ENCODE results near the gene GPR17. TPM values are rescaled to one million over a fixed set of nuclear protein-coding genes. Genes with fewer than 3 reads are reported as not detected.

The GPR17 gene
- total RNA-seq, 4 donors from 2014 or later: 0.20 TPM; not detected in 3

GRCh38 chr2:127626175-127626574, 19.8 kb upstream of the GPR17 start:
- H3K27me3 ChIP-seq: no peaks in the 10 kb centered on the region

GRCh38 chr2:127626917-127627739, 18.8 kb upstream of the GPR17 start:
- no peaks in the 10 kb centered on the region for H3K9me3 ChIP-seq
- intact Hi-C loops (cut with DNase I; ENCODE audit: low total_unique reads) (no loop called here), in situ Hi-C loops (cut with MboI; ENCODE audit: low sequenced_read_pairs in 4 of 4) (no loop called here)
- no peaks in the 10 kb centered on the region for H3K36me3 ChIP-seq
- no peaks in the 10 kb centered on the region for H3K27me3 ChIP-seq
- no peaks in the 10 kb centered on the region for H3K4me1 ChIP-seq
- H3K27ac ChIP-seq: no peak overlapping the region
- no peak for DNase-seq
- ATAC-seq: no peak
- TF ChIP-seq CTCF (IDR thresholded peaks at IDR 0.05 in 4 of 5, conservative IDR thresholded peaks at IDR 0.05 in 1 of 5) (no peak), POLR2A (IDR thresholded peaks at IDR 0.05) (no peak)
- H3K4me3 ChIP-seq: no peak overlapping the region

More at GRCh38 chr2:127626175-127626574, 19.8 kb upstream of the GPR17 start:
- DNase-seq: no peak
- no peak for ATAC-seq
- no peak for TF ChIP-seq CTCF (IDR thresholded peaks at IDR 0.05 in 4 of 5, conservative IDR thresholded peaks at IDR 0.05 in 1 of 5)
- no peak for TF ChIP-seq POLR2A (IDR thresholded peaks at IDR 0.05)
- in situ Hi-C loops (cut with MboI; ENCODE audit: low sequenced_read_pairs in 4 of 4): no loop called here
- H3K9me3 ChIP-seq: no peaks in the 10 kb centered on the region
- no peak overlapping the region for H3K27ac ChIP-seq
- intact Hi-C loops (cut with DNase I; ENCODE audit: low total_unique reads): no loop called here
- no peaks in the 10 kb centered on the region for H3K4me1 ChIP-seq
- no peaks in the 10 kb centered on the region for H3K36me3 ChIP-seq
- H3K4me3 ChIP-seq: no peak overlapping the region

GRCh38 chr2:127627740-127628571, 18.0 kb upstream of the GPR17 start:
- in situ Hi-C loops (cut with MboI; ENCODE audit: low sequenced_read_pairs in 4 of 4) (no loop called here), intact Hi-C loops (cut with DNase I; ENCODE audit: low total_unique reads) (no loop called here)
- Histone ChIP-seq H3K27ac (no peak overlapping the region), H3K4me1 (no peaks in the 10 kb centered on the region), H3K9me3 (no peaks in the 10 kb centered on the region), H3K36me3 (no peaks in the 10 kb centered on the region), H3K27me3 (no peaks in the 10 kb centered on the region), H3K4me3 (no peak overlapping the region)
- ATAC-seq: no peak
- no peak for DNase-seq
- no peak for TF ChIP-seq POLR2A (IDR thresholded peaks at IDR 0.05)
- TF ChIP-seq CTCF (IDR thresholded peaks at IDR 0.05 in 4 of 5, conservative IDR thresholded peaks at IDR 0.05 in 1 of 5): no peak

GRCh38 chr2:127628767-127629614, 17.0 kb upstream of the GPR17 start:
- H3K9me3 ChIP-seq: no peaks in the 10 kb centered on the region
- H3K27me3 ChIP-seq: no peaks in the 10 kb centered on the region
- no peak overlapping the region for H3K4me3 ChIP-seq
- intact Hi-C loops (cut with DNase I; ENCODE audit: low total_unique reads): no loop called here
- no peak for TF ChIP-seq CTCF (IDR thresholded peaks at IDR 0.05 in 4 of 5, conservative IDR thresholded peaks at IDR 0.05 in 1 of 5)
- no peak for TF ChIP-seq POLR2A (IDR thresholded peaks at IDR 0.05)
- no peak for DNase-seq
- no peak overlapping the region for H3K27ac ChIP-seq
- peaks cover 3 to 7% of the 10 kb centered on the region in 2 donors for H3K4me1 ChIP-seq
- no peaks in the 10 kb centered on the region for H3K36me3 ChIP-seq
- in situ Hi-C loops (cut with MboI; ENCODE audit: low sequenced_read_pairs in 4 of 4): no loop called here
- no peak for ATAC-seq
